Measurements from ENCODE around the gene DNAH11.

- TF ChIP-seq, protein P1, sequence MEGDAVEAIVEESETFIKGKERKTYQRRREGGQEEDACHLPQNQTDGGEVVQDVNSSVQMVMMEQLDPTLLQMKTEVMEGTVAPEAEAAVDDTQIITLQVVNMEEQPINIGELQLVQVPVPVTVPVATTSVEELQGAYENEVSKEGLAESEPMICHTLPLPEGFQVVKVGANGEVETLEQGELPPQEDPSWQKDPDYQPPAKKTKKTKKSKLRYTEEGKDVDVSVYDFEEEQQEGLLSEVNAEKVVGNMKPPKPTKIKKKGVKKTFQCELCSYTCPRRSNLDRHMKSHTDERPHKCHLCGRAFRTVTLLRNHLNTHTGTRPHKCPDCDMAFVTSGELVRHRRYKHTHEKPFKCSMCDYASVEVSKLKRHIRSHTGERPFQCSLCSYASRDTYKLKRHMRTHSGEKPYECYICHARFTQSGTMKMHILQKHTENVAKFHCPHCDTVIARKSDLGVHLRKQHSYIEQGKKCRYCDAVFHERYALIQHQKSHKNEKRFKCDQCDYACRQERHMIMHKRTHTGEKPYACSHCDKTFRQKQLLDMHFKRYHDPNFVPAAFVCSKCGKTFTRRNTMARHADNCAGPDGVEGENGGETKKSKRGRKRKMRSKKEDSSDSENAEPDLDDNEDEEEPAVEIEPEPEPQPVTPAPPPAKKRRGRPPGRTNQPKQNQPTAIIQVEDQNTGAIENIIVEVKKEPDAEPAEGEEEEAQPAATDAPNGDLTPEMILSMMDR (conservative IDR thresholded peaks at IDR 0.05) = no peak
- no peak for TF ChIP-seq ZFX (IDR thresholded peaks at IDR 0.05)
Measured at GRCh38 chr7:21902240-21902639, 359.4 kb downstream of the DNAH11 start.

Measured in C4-2B (cell line).